GM18907 (cell line): ENCODE data around the gene IL26.
"Not testable (repeated sequence)": the region's sequence is repeated elsewhere in the genome, so short reads cannot be mapped to it uniquely, and the experiment has no call there.

Experiments
- ATAC-seq: cut with Tn5 transposase; IDR thresholded peaks from one replicate; pipeline ENCODE4 v1.9.1; 2021; ENCODE audit warnings: mild to moderate bottlenecking, moderate library complexity; ENCODE audit not compliant: unreplicated experiment

Gene IL26

DNA sequence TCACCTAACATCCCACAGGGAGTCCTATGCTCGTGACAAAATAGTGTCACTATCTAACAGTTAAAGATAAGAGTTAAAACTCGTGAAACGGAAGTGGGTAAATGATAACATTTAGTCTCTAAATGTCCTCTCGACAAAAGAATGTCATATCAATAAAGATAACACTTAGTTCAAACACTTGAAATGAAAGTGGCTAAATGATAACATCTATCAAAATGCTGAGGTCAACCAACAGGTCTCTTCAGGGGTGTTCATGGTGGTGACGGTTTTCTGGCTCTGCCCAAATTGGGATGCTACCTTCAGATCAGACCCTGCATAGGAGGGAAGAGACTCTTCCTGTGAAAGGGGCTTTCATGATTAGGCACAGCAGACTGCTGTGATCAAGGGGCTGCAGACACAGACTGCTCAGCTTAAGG lies 22.1 kb downstream of the IL26 start:
- no peak for ATAC-seq

GRCh38 chr12:68200854-68201253 lies 24.8 kb downstream of the IL26 start:
- ATAC-seq = no peak

- no peak for ATAC-seq
These were observed 26.5 kb downstream of the IL26 start for GRCh38 chr12:68199127-68199526.

GRCh38 chr12:68198507-68199086 lies 27.0 kb downstream of the IL26 start:
- ATAC-seq = no peak

- no peak for ATAC-seq
These were observed 35.3 kb downstream of the IL26 start for GRCh38 chr12:68190301-68190700.

GRCh38 chr12:68189821-68190242 lies 35.8 kb downstream of the IL26 start:
- ATAC-seq = no peak

DNA sequence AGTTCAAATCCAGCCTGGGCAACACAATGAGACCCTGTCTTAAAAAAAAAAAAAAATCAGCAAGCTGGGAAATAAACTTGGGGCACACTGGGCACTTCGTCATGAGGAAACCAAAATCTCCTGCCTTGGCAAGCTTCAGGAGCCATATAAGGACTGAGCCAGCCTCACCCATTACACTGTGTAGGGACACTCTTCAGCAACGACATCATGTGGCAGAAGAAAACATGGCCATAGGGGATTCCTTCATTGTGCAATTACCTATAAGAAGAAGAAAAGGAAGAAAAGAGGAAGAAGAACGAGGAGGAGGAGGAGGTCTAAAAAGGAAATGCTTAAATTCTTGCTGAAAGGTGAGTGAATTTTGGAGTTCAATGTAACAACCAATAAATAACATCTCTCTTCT lies 40.0 kb downstream of the IL26 start:
- ATAC-seq = no peak

DNA sequence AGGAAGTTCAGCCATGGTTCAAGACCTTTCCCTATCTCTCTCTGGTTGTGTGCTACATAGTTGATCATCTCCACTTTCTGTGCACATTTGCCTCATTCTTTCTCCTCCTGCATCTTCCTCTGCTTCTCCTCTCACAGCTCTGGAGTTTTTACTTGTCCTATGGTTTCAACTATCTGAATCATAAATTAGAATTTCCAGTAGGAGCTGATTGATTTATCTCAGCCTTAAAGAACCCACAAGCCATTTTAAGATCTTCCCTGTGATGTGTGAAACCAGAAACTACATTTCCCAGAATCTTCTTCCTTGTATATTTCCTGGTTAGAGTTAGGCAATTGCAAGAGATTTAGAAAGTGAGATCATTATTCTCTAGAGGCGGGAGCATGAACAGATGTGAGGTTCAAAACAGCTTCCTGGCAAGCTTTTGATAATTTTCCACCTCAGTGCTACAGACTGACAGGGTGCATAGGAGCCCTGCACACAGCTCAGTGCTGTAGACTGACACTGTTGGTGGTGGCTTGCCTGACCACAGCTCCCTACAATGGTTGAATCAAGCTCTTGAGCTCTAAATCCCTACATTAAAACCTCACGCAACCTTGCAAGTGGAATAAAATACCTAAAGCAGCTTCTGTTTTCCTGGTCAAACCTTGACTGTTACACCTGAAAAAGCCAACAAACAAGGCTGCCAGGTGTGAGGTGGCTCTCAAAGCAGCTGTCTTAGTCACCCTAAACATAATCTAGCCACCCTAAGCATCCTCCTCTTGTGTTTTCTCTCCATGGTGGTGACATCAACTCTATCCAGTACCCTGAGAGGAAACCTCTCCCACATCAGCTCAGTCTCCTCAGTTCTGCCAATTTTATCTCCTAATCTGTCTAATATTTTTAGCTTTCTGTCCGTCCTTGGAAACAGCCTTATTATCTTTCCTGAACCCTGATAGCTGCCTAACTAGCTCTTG lies 44.5 kb downstream of the IL26 start:
- ATAC-seq = peak; percentile 64

DNA sequence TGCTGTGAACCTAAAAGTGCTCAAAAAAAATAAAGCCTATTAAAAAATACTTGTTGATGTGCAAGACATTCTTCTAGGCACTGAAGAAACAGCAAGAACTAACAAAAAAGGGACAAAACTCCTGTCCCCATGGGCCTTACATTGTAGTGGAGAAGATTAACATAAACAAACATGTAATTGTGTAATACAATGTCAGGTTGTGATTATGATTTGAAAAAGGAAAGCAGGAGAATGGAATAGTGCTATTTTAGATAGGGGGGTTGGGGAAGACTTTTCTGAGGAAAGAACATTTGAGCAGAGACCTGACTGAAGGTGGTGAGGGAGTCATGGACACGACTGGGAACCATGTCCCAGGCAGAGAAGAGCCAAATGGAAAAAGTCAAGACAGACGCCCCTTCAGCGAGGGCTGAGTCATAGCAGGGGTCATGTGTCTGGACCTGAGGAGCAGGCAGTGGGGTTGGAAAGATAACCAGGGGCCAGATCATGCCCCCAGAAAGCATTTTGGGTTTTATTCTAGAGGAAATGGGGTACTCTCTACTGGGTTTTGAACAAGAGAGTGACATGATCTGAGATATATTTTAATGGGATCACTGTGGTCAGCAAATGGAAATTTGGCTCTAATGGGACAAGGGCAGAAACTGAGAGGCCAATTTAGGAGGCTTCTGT lies 46.7 kb downstream of the IL26 start:
- ATAC-seq = no peak

DNA sequence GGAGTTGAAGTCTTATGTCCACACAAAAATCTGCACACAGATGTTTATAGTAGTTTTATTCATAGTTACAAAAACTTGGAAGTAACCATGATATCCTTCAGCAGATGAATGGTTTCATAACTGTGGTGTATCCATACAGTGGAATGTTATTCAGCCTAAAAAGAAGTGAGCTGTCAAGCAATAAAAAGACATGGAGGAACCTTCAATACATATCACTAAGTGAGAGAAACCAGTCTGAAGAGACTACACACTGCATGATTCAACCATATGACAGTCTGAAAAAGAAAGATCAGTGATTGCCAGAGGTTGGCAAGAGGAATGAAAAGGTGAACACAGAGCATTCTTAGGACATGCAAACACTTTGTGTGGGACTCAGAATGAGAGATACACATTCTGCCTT lies 47.4 kb downstream of the IL26 start:
- no peak for ATAC-seq

DNA sequence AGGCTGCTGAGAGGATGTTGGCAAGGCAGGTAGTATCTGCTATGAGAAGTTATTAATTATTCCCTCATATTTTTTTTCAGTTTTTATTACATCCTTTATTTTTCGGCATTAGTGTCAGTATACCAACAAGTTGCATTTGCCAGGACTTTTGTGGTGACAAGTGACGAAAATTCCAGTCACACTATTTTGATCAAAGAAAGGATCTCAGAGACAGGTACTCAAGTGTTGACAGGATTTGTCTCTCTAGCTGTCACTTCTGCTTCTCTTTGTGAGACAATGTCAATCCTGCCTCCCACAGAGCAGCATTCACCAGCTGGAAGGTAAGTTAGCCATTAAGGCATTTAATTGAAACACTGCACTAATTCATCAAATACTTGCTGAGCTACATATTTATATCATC lies 48.0 kb downstream of the IL26 start:
- no peak for ATAC-seq

- no peak for ATAC-seq
These were observed 49.4 kb downstream of the IL26 start for GRCh38 chr12:68176257-68176656.

DNA sequence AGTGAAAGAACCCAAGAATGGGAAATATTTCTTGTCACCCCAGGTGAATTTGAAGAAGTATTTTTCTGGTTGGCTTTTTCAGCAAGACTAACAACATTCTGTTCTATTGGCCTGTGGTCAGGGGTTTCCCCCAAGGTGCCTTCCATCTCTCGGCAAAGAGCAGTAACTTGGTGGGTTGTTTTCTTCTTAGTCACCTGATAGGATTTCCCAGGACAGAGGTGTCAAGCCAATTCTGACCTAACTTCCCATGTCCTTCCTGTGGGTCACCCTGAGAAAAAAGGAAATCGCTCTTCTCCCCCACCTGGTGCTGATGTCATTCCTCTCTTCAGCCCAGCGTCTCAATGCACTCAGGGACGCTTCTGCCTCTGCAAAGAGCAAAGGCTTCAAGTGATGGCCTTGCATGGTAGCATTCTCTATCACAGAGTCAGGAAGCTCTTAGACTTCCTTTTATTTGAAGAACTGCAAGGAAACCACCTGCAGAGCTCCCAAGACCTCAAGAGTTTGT lies 50.0 kb downstream of the IL26 start:
- peak; percentile 94 for ATAC-seq

GRCh38 chr12:68174761-68175160 lies 50.8 kb downstream of the IL26 start:
- not testable (repeated sequence) for ATAC-seq

DNA sequence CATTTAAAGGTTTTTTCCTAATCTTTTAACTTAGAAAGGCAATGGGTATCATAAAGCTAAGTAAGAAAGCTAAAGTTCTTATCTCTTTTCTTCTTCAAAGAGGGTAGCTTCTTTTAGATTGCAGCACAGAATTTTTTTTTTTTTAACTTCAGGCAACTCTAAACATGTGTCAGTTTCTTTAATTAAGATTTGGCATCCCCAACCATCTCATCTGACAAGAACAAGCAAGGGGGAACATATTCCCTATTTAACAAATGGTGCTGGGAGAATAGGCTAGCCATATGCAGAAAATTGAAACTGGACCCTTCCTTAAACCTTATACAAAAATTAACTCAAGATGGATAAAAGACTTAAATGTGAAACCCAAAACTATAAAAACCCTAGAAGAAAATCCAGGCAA lies 51.8 kb downstream of the IL26 start:
- no peak for ATAC-seq

GRCh38 chr12:68170726-68171125 lies 54.9 kb downstream of the IL26 start:
- no peak for ATAC-seq

GRCh38 chr12:68169213-68169889 lies 56.3 kb downstream of the IL26 start:
- no peak for ATAC-seq

GRCh38 chr12:68166317-68166831 lies 59.2 kb downstream of the IL26 start:
- ATAC-seq = no peak

DNA sequence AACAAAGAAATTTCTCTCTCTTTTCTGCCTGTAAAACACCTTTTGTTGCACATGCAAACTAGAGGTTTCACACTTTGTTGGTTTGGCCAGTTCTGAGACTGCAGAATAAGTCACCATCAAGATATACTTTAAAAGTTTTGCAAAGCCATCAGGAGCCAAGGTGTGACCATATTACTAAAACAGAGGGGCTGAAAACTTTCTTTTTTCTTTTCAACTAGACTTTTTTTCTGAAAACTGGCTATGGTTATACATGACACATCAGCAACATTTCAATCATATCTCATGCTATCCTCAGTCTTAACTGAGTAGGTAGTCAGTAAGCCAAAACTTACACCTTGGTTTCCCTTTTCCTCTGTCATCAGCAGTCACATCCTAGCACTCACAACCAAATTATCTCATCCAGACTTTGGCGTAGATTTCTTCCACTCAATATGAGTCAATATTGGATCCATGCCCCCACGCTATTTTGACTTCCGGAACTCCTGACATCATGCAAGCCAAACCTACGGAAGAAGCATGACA lies 62.0 kb downstream of the IL26 start:
- peak; percentile 62 for ATAC-seq

DNA sequence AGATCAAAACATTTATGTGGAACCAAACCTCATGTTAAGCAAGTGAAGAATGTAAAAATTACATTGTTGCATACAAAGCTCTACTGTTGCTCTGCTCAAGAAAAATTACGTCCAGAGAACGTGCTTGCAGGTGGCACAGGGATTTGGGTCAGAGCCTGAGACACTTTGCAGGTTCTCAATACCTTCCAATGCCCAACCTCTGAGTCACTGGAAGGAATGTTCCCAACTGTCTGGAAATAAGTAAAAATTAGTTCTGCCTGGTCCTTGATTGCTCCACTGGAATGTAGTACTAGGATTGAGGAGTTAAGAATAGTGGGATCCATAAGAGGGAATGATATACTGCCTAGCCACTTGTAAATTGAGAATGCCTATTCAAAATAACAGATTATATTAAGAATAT lies 63.2 kb downstream of the IL26 start:
- no peak for ATAC-seq
